HT1080 (cell line): ENCODE measurements around the gene GRAMD4. TPM values are rescaled to one million over a fixed set of nuclear protein-coding genes. Genes with fewer than 3 reads are reported as not detected.

Source experiments
- DNase-seq: peaks from one replicate; pipeline ENCODE4 v3.0.0-alpha.2; 2015; ENCODE audit warnings: low read depth
- total RNA-seq: library from RNA; depleted of rRNA; stranded (reverse); fragments of >200 nt; shearing (Covaris generic); gene quantifications from 2 replicates; pipeline ENCODE4 v1.2.3, GENCODE V29; 2014

The GRAMD4 gene
- total RNA-seq, 1 experiment from 2014 or later: 13.3 TPM

DNA sequence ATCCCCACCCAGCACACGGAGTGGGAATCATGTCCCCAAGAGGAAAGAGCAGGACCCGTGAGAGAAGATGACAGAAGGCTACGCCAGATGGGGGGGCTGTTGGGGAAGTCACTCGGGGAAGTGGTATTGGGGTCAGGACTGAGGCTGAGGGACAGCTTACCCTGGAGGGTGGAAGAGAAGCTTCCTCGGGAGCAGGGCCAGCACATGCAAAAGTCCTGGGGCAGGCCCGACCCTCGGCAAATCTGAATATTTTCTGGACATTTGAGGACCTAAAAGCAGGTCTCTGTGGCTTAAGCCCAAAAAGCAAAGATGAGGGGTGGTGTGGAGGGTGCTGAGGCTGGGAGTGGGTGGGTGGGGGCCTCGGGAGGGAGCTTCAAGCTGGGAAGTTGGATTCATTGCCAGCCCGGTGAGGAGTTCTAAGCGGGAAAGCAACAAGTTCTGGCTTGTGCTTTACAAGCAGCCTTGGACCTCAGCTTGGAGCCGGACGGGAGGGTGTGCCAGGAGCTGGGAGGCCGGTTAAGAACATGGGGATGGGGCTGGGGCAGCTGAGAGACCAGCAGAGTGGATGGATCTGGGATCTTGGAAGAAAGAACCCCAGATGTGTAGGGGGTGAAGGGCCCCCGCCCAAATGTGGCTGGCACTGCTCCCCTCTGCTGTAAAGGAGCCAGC lies 34.9 kb downstream of the GRAMD4 start:
- no peak for DNase-seq

DNA sequence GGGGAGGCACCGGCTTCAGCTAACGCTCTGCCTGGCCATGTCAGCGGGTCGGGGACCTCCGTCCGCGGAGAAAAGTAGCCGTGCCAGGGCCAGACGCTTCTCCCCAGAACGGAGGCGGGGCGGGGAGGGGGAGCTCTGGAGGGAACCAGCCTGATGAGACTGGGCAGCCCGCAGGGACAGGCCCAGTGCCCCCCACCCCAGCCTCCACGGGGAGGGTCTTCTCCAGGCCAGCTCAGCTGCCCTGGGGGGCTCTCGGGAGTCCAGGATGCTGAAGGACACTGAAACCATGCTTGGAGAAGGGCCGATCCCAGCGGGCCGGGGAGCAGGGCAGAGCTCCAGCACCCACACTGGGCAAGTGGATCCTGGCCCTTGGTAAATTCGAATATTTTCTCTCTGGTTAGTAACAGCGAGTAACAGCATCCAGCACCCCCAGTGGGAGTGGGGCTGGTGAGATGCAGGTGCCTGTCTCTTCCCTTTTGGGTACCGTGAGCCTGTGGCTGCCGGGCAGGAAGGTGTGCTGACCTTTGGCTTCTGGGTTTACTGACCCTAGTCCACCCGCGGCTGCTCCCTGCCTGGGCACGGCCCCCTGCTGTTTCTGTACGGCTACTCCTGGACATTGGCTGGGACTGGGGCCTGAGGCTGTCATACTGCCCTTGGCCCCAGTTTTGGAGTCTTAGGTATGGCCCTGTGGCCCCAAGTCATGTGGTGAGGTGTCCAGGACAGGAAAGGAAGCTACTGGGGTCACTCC lies 35.8 kb downstream of the GRAMD4 start:
- no peak for DNase-seq

DNA sequence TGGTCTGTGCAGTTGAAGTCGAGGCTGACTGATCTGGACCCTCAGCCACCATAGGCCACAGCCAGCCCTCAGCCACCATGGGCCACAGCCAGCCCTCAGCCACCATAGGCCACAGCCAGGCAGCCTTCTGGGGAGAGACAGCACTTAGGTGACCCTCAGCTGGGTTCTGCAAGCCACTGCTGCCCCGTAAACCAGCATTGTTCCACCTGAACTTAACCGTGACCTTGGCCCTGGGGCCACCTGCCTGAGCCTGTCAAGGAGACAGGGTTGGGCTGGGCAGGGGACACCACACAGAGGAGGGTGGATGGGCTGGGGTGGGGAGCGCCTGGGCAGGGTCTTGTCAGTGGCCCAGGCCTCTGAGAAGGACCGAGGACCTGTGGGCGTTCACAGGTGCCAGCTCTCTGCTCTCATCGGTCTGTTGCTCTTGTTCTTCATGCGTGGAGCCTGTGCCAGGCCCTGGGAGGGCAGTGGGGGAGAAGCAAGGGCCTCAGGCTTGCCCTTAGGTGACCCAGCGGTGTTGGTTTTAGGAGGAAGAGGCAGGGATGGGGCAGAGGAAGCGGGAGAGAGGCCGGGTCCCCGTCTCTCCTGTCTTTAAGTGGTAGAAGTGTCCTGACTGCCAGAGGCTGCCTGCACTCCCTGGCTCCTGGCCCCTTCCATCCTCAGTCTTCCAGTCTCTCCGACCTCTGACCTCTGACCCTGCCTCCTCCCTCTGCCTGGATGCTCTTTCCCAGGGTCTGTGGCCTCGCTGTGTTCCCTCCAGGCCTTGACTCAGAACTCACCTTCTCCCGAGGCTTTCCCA lies 36.9 kb downstream of the GRAMD4 start:
- no peak for DNase-seq

DNA sequence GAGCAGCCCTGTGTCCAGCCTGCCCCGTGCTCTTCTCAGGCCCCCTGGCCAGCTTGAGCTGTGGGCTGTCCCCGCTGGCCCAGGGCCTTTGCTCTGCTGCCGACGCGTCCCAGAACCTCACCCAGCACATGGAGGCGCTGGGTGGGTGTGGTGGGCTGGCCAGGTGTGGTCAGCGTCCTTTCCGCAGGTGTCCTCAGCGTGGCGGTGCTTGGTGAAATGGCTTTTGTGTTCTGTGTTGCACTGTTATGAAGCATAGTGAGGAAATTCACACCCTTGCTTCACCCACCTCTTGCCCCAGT lies 37.4 kb downstream of the GRAMD4 start:
- DNase-seq: no peak

DNA sequence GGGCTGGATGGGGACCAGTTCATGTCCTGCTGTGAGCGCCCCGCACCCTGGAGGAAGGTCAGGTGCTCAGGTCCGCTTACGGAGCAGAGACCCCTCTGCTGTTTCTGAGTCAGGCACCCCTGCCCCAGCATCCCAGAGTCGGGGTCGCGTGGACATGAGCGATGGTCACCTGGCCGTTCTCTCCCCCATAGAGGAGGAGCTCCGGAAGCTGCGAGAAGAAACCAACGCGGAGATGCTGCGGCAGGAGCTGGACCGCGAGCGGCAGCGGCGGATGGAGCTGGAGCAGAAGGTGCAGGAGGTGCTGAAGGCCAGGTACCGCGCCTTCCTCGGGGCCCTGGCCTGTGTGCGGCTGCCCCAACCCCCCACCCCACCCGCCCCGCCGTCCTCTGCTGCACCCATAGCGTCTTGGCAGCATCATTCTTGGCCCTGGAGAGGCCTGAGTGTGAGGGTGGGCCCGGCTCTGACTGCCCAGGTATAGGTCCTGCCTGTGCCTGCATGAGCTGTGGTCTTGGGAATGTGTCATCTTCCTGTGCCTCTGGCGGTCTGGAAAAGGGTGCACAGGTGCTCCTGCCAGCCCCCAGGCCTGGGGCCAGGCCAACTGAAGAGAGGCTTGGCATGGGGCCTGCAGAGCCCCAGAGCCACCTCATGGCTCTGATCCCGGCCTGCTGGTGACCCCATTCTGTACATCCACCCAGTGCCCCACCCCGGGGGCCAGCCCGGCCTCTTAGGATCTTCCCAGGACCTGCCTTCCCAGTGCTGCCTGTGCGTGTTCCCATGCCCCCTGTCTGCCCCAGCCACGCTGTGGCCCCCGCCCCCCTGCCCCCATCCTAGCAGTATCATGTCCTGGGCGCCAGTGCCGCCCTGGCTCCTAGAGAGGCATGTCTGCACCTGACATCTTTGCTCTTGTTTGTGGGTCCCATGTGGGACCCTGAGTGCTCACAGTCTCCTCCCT lies 38.1 kb downstream of the GRAMD4 start:
- no peak for DNase-seq

DNA sequence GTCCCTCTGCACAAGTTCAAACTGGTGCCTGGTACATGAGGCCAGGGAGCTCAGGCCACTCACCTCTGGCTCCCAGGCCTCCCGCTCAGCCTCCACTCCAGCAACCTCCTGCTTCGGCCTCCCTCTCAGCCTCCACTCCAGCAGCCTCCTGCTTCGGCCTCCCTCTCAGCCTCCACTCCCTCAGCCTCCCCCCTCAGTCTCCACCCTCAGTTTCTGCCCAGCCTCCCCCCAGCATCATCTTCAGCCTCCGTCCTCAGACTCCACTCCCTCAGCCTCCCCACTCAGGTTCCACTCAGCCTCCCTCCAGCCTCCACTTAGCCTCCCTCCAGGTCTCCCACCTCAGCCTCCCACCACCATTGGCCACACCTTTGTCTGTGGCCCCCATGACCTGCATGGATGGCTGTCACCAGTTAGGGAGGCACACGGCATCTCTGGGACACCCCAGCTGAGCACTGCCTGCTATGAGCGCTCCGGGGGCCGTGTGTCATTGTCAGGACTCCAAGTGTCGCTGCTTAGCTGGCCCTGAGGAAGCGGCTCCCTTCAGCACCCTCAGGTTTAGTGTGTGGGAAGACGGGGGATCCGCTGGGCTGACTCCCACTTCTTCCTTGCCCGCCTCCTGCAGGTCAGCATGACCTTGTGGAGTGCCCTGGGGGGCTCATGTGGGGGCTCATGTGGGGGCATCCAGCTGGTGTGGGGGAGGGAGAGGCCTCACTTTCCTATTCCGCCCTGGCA lies 39.0 kb downstream of the GRAMD4 start:
- no peak for DNase-seq

DNA sequence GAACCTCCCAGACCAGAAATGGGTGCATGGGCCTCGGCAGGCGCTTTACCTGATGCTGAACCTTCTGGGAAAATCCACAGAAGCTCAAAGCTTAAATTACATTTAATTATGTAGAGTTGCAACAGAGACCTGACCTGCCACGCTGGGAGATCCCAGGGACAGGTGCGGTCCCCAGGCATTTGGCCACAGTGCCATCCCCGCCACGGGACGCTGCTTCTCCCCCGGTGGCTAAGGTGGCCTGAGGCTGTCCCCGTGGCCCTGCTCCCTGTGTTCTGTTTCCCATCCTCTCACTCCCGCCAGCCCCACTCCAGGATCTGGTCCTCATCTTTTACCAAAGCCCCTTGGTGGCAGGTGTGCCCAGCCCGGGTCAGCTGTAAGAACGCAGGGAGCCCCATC lies 39.6 kb downstream of the GRAMD4 start:
- no peak for DNase-seq

DNA sequence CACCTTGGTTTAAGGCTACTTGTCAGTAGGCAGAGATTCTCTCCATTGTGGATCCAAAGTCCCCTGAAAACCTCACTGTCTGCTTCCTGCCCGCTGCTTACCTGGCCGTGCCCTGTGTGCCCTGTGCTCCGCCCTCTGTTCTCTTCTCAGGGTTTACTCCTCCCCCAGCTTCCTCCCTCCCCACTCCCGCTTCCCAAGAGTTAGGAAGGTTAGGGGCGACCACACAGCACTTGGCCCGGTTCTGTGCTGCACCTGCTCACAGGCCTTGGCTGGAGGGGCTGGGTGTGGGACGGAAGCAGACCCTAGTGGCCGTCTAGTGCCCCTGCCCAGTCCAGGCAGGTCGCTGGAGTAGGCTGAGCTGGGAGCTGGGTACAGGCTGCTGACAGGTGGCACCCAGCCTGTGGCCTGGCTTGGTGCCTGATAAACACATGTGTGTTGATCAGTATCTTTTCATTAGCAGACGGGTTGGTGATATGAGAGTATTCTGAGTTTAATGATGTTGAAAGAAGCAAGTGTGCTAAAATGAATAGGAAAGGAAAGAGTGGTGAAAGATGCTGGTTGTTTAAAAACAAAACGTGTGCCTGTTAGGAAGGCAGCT lies 40.5 kb downstream of the GRAMD4 start:
- no peak for DNase-seq

DNA sequence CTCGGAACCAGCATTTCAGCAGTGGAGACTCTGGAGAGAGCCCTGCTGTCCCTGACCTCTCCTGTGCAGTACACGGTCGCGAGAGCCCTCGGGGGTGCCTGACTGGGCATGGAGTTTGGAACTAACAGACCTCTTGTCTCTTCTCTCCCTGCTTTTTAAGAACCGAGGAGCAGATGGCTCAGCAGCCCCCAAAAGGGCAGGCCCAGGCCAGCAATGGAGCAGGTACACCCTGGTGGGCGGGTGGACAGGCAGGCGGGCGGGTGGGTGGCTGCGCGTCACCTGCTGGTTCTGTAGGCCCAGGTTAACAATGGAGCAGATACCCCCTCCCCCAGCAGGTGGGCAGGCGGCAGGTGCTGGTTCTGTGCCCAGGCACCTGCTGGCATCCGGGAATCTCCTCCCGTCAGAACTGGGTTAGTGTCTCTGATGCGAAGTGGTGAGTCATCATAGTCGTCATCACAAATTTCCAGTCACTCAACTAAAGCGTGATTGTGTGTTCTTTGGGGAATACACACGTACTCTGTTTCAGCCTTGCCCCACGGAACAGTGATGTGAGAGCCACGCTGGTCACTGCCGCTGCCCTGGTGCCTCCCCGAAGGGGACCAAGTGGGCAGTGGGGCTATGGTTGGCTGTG lies 41.1 kb downstream of the GRAMD4 start:
- peak; percentile 56 for DNase-seq

DNA sequence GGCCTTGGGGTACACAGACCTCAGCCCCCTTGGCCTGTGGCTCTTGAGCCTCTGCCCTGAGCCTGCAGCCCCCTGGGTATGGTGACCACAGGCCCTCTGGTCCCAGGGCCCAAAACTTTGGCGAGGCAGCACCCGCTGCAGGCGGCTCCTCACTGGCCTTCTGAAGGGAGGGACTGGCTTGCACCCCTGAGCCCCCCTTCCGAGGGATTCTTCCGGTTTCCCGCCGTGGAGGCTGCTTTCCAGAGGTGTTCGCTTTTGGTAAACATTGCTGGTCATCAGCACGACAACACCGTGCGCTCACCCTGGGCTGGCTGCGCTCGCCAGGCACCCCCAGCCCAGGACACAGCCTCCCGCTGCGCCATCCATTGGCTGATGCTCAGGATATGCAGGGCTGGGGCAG lies 42.0 kb downstream of the GRAMD4 start:
- DNase-seq: no peak

DNA sequence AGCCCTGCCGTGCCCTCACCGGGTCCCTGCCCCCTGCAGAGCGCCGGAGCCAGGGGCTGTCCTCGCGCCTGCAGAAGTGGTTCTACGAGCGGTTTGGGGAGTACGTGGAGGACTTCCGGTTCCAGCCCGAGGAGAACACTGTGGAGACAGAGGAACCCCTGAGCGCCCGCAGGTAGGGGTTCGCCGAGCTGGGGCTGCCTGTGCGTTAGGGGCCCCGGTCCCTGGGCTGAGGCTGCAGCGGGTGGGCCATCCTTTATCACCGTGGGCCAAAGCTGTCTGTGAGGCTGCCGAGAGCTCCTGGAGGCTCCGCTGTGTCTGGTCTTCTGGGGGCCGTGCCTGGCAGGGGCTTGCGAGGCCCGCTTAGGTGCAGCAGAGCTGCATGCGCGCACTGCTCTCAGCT lies 42.8 kb downstream of the GRAMD4 start:
- DNase-seq: no peak

DNA sequence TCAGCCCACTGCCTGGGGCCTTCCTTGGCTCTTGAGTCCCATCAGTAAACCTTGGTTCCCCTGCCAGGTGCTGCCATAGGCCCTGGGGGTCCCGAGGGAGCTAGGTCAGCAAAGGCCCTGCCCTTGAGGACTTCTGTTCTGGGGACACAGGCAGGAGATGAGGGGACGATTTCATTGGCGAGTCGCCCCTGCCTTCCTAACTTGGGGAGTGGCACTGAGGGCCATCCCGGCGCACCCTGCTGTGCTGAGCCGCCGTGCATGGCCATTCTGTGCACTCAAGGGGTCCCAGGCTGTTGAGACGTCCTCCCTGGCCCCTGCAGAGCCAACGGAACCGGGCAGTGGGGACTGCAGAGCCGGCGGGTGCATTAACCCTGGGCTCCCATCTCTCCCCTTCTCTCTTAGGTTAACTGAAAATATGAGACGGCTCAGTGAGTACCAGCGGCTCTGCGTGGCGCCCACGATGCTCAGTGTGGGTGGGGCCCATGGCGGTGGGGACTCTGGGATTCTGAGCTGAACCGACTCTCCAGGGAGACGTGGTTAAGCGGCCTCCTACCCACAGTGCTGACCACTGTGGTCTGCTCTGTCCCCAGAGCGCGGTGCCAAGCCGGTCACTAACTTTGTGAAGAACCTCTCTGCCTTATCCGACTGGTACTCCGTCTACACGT lies 43.4 kb downstream of the GRAMD4 start:
- no peak for DNase-seq

DNA sequence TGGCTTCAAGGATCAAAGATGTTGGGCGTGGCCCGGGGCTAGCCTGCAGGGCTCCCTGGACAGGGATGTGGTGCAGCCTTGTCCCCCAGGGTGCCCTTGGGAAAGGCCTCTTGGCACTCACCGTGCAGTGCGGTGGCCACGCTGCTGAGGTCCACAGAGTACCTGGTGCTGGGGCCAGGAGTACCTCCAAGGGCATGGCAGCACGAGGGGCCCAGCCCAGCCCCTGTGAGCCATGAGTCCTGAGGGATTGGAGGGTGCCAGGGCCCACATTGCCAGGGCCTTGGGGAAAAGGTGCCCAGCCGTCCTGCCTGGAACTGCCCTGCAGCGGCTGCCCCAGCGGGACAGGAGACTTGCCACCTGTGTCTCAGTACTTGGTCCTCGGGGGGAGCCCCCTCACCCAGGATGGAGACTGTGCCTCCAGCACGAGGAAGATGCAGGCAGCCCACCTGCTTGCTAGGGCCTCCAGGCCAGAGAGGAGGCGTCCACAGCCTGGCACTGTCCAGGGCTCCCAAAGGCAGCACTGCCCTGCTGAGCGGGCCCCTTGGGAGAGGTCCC lies 44.2 kb downstream of the GRAMD4 start:
- DNase-seq: no peak

DNA sequence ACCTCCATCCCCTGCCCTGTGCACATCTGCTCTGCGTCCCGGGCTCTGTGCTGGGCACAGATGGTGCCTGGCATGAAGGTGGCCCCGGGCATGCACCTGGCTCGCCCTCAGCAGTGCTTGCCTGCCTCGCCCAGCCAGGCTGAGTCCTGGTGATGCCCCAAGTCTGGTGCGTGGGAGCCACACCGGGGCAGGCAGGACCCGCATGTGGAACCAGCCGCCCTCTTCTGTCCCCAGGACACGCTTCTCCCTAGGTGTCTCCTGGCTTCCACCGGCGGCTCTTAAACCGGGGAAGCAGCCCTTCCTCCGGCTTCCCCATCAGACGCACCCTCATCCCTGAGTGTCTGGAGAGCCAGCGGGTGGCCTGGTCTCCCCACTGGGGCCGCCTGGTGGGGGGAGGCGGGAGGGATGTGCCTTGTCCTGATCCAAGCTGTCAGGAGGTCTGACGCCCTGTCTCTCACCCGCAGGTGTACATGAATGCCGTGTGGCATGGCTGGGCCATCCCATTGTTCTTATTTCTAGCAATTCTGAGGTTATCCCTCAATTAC lies 45.0 kb downstream of the GRAMD4 start:
- no peak for DNase-seq

DNA sequence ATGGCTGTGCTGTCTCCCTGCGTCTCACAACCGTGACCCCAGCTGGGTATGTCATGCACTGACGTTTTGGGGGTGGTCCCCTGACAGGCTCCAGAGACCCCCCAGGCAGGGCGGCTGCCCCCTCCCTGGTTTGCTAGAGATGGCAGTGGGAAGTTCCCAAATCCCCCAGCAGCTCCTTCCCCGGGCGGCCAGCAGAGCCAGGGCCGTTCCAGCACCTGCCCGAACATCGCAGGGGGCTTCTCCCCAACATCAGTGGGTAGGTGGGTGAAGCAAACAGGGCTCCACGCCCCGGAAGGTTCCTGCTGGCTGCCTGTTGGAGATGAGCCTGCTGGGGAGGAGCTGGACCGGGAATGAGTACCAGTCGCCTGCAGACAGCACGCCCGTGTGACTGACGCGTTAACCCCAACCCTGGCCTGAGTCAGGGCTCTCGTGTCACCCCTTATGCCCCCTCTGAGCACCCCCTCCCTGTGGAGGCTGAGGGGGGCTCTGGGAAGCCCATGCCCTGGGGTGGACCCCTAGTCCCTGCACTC lies 45.6 kb downstream of the GRAMD4 start:
- DNase-seq: no peak

DNA sequence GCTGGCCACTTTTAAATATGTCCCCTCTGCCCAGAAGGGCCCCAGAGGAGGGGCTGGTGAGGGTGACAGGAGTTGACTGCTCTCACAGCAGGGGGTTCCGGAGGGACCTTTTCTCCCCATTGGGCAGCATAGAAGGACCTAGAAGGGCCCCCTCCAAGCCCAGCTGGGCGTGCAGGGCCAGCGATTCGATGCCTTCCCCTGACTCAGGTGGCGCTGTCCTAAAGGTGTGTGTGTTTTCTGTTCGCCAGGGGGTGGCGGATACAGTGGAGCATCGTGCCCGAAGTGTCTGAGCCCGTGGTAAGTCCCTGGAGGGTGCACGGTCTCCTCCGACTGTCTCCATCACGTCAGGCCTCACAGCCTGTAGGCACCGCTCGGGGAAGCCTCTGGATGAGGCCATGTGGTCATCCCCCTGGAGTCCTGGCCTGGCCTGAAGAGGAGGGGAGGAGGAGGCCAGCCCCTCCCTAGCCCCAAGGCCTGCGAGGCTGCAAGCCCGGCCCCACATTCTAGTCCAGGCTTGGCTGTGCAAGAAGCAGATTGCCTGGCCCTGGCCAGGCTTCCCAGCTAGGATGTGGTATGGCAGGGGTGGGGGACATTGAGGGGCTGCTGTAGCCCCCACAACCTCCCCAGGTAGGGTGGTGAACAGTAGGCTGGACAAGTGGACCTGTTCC lies 46.5 kb downstream of the GRAMD4 start:
- DNase-seq: no peak

DNA sequence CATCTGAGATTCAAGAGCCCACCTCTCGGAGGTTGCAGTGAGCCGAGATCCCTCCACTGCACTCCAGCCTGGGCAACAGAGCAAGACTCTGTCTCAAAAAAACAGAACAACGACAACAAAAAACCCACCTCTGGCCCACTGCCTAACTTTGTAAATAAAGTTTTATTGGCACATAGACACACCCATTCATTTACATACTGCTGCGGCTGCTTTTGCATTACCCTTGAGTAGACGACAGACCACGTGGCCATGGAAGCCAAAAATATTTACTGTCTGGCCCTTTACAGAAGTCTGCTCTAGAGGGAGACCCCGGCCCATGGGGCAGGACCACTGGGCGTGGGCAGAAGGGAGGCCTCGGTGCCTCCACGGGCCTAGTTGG lies 47.0 kb downstream of the GRAMD4 start:
- DNase-seq: no peak

DNA sequence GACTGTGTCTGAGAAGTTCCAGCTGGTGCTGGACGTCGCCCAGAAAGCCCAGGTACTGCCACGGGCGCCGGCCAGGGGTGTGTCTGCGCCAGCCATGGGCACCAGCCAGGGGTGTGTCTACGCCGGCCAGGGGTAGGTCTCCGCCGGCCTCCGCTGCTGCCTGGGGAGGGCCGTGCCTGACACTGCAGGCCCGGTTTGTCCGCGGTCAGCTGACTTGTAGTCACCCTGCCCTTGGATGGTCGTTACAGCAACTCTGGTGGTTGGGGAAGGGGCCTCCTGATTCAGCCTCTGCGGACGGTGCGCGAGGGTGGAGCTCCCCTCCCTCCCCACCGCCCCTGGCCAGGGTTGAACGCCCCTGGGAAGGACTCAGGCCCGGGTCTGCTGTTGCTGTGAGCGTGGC lies 47.9 kb downstream of the GRAMD4 start:
- no peak for DNase-seq
